SK-N-SH treated with all-trans-retinoic acid at 6 μM for 48 hours (cell line): Measurements from ENCODE around the gene GRK3.

Experiments used
- ATAC-seq: fragments of 200-7000 bp; cut with Tn5 transposase; 3 replicates; pipeline ENCODE4 v1.9.1; 2020; ENCODE audit warnings: mild to moderate bottlenecking, moderate library complexity
- ARNTL ChIP-seq: fragments of 450-650 bp; formaldehyde crosslinking; IDR thresholded peaks from 2 replicates; pipeline ENCODE4 v1.5.0; 2020; ENCODE audit warnings: low read depth, mild to moderate bottlenecking, moderate library complexity, borderline replicate concordance
- BACH2 ChIP-seq: fragments of 250-450 bp; sonication (Bioruptor Pico); IDR thresholded peaks from 2 replicates; pipeline ENCODE4 v1.9.0; 2021; ENCODE audit warnings: mild to moderate bottlenecking, borderline replicate concordance
- CREB5 ChIP-seq: fragments of 250-450 bp; sonication (Bioruptor Pico); IDR thresholded peaks from 2 replicates; pipeline ENCODE4 v1.5.1; 2020; ENCODE audit warnings: low read depth, mild to moderate bottlenecking, moderate library complexity
- CSDC2 ChIP-seq: fragments of 250-450 bp; sonication (Bioruptor Pico); IDR thresholded peaks from 2 replicates; pipeline ENCODE4 v1.5.0; 2020; ENCODE audit warnings: mild to moderate bottlenecking, moderate library complexity
- CSRNP3 ChIP-seq: fragments of 250-450 bp; sonication (Bioruptor Pico); IDR thresholded peaks from 2 replicates; pipeline ENCODE4 v1.5.1; 2021; ENCODE audit warnings: mild to moderate bottlenecking, moderate library complexity
- ESRRG ChIP-seq: fragments of 250-450 bp; sonication (Bioruptor Pico); IDR thresholded peaks from 2 replicates; pipeline ENCODE4 v1.6.1; 2021; ENCODE audit warnings: mild to moderate bottlenecking
- ISL1 ChIP-seq: fragments of 250-450 bp; sonication (Bioruptor Pico); IDR thresholded peaks from 2 replicates; pipeline ENCODE4 v2.1.2; 2022; ENCODE audit warnings: mild to moderate bottlenecking, moderate library complexity
- OSR1 ChIP-seq: fragments of 250-450 bp; sonication (Bioruptor Pico); IDR thresholded peaks from 2 replicates; pipeline ENCODE4 v1.8.0; 2022; ENCODE audit warnings: moderate library complexity, mild to moderate bottlenecking, inconsistent platforms
- PATZ1 ChIP-seq: fragments of 250-450 bp; sonication (Bioruptor Pico); IDR thresholded peaks from 2 replicates; pipeline ENCODE4 v1.8.0; 2020; ENCODE audit warnings: mild to moderate bottlenecking, moderate library complexity, borderline replicate concordance
- POU6F1 ChIP-seq: fragments of 250-450 bp; sonication (Bioruptor Pico); IDR thresholded peaks from 2 replicates; pipeline ENCODE4 v1.8.0; 2021; ENCODE audit warnings: low read depth, mild to moderate bottlenecking, moderate library complexity, borderline replicate concordance
- PPARA ChIP-seq: fragments of 250-450 bp; sonication (Bioruptor Pico); IDR thresholded peaks from 2 replicates; pipeline ENCODE4 v1.5.0; 2020; ENCODE audit warnings: mild to moderate bottlenecking, borderline replicate concordance
- SNAI2 ChIP-seq: fragments of 250-450 bp; sonication (Bioruptor Pico); IDR thresholded peaks from 2 replicates; pipeline ENCODE4 v1.5.0; 2020; ENCODE audit warnings: mild to moderate bottlenecking, moderate library complexity
- TCF4 ChIP-seq: fragments of 250-450 bp; sonication (Bioruptor Pico); IDR thresholded peaks from 2 replicates; pipeline ENCODE4 v1.8.0; 2021; ENCODE audit warnings: mild to moderate bottlenecking, moderate library complexity, borderline replicate concordance
- TSHZ2 ChIP-seq: fragments of 250-450 bp; sonication (Bioruptor Pico); IDR thresholded peaks from 2 replicates; pipeline ENCODE4 v1.5.0; 2020; ENCODE audit warnings: mild to moderate bottlenecking, moderate library complexity
- ZC3H10 ChIP-seq: fragments of 250-450 bp; sonication (Bioruptor Pico); IDR thresholded peaks from 2 replicates; pipeline ENCODE4 v1.5.1; 2021; ENCODE audit warnings: mild to moderate bottlenecking, moderate library complexity
- ZFP3 ChIP-seq: fragments of 250-450 bp; sonication (Bioruptor Pico); IDR thresholded peaks from 2 replicates; pipeline ENCODE4 v1.5.0; 2020; ENCODE audit warnings: mild to moderate bottlenecking, moderate library complexity
- ZFP30 ChIP-seq: fragments of 450-650 bp; formaldehyde crosslinking; IDR thresholded peaks from 2 replicates; pipeline ENCODE4 v1.5.0; 2022; ENCODE audit warnings: mild to moderate bottlenecking, moderate library complexity
- ZNF565 ChIP-seq: fragments of 450-650 bp; formaldehyde crosslinking; conservative IDR thresholded peaks from 2 replicates; pipeline ENCODE4 v1.5.0; 2020; ENCODE audit warnings: low read depth, mild to moderate bottlenecking, moderate library complexity
- ZNF70 ChIP-seq: fragments of 450-650 bp; formaldehyde crosslinking; IDR thresholded peaks from 2 replicates; pipeline ENCODE4 v1.5.0; 2020; ENCODE audit warnings: mild to moderate bottlenecking, moderate library complexity

The GRK3 gene

GRCh38 chr22:25680956-25681355 is 116.5 kb downstream of the GRK3 start (continued):
- TF ChIP-seq ZFP30: no peak

- TF ChIP-seq ZNF70 (CRISPR knock-in tag) (no peak), CSDC2 (CRISPR knock-in tag) (no peak), PATZ1 (no peak), CREB5 (no peak), TCF4 (no peak), ZC3H10 (no peak), PPARA (no peak), OSR1 (no peak), SNAI2 (CRISPR knock-in tag) (no peak), ZFP3 (CRISPR knock-in tag) (no peak), ARNTL (CRISPR knock-in tag) (no peak), ISL1 (CRISPR knock-in tag) (no peak), ZFP30 (no peak)
- no peak for ATAC-seq
These were observed 117.6 kb downstream of the GRK3 start for GRCh38 chr22:25682109-25682508.

GRCh38 chr22:25688627-25689026 is 124.2 kb downstream of the GRK3 start:
- no peak for ATAC-seq
- TF ChIP-seq TSHZ2 (no peak), ZNF70 (CRISPR knock-in tag) (no peak), ZNF565 (CRISPR knock-in tag) (no peak), SNAI2 (CRISPR knock-in tag) (no peak), ZFP3 (CRISPR knock-in tag) (no peak), CREB5 (no peak), PATZ1 (no peak), CSRNP3 (CRISPR knock-in tag) (no peak), ZFP30 (no peak), CSDC2 (CRISPR knock-in tag) (no peak)

GRCh38 chr22:25689631-25690030 is 125.2 kb downstream of the GRK3 start:
- ATAC-seq: no peak
- TF ChIP-seq ZFP30 (no peak), BACH2 (CRISPR knock-in tag) (no peak), ESRRG (CRISPR knock-in tag) (no peak), OSR1 (no peak), CSDC2 (CRISPR knock-in tag) (no peak), POU6F1 (CRISPR knock-in tag) (no peak), ZNF565 (CRISPR knock-in tag) (no peak), PATZ1 (no peak)
